WERI-Rb-1 (cell line): ENCODE results near the gene RALBP1.

ENCODE experiments used
- DNase-seq: peaks from one replicate; pipeline ENCODE4 v3.0.0-alpha.2; 2020
- H3K27ac ChIP-seq: fragments of 250-450 bp; sonication (Bioruptor Pico); 2 replicates; pipeline ENCODE4 v1.5.1; 2020; ENCODE audit warnings: mild to moderate bottlenecking, moderate library complexity
- H3K27me3 ChIP-seq: fragments of 250-450 bp; sonication (Bioruptor Pico); 2 replicates; pipeline ENCODE4 v1.5.1; 2021; ENCODE audit warnings: mild to moderate bottlenecking, low read depth, moderate library complexity; ENCODE audit not compliant: insufficient read depth, severe bottlenecking
- H3K36me3 ChIP-seq: fragments of 250-450 bp; sonication (Bioruptor Pico); 2 replicates; pipeline ENCODE4 v1.5.1; 2020; ENCODE audit warnings: mild to moderate bottlenecking, moderate library complexity
- H3K4me3 ChIP-seq: 2 replicates; pipeline ENCODE4 v1.5.1; 2011; ENCODE audit warnings: low read depth, mild to moderate bottlenecking, control low read depth, low read length
- H3K9me3 ChIP-seq: fragments of 250-450 bp; sonication (Bioruptor Pico); 2 replicates; pipeline ENCODE4 v1.5.1; 2021; ENCODE audit warnings: mild to moderate bottlenecking, moderate library complexity; ENCODE audit not compliant: severe bottlenecking
- TF ChIP-seq, protein P1 (sequence below): IDR thresholded peaks from 2 replicates; pipeline ENCODE4 v1.5.1; 2011; ENCODE audit warnings: low read depth, mild to moderate bottlenecking, control low read depth, inconsistent platforms, low read length

Gene RALBP1

DNA sequence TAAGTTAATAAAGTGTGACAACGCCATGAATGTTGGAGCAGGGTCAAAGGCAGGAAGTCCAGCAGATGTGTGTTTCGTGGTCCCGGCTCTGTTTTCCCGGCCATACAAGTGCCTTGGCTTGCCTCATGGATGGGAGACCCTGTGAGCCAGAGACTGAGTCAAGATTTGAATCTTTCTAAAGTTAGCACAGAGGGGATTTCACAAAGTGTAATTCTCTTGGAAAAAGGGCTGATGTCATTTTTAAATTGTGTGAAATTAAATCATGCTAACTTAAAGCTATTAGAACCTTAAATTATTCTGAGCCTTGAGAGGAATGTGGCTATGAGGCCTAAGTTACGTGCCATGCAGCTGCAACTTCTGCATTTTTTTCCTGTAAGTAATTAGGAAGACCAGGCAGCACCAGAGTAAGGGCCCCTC lies 38.3 kb upstream of the RALBP1 start:
- Histone ChIP-seq H3K9me3 (peaks cover 3% of the 10 kb centered on the region), H3K27ac (no peak overlapping the region), H3K36me3 (no peaks in the 10 kb centered on the region), H3K27me3 (no peaks in the 10 kb centered on the region), H3K4me3 (no peak overlapping the region)
- TF ChIP-seq, protein P1, sequence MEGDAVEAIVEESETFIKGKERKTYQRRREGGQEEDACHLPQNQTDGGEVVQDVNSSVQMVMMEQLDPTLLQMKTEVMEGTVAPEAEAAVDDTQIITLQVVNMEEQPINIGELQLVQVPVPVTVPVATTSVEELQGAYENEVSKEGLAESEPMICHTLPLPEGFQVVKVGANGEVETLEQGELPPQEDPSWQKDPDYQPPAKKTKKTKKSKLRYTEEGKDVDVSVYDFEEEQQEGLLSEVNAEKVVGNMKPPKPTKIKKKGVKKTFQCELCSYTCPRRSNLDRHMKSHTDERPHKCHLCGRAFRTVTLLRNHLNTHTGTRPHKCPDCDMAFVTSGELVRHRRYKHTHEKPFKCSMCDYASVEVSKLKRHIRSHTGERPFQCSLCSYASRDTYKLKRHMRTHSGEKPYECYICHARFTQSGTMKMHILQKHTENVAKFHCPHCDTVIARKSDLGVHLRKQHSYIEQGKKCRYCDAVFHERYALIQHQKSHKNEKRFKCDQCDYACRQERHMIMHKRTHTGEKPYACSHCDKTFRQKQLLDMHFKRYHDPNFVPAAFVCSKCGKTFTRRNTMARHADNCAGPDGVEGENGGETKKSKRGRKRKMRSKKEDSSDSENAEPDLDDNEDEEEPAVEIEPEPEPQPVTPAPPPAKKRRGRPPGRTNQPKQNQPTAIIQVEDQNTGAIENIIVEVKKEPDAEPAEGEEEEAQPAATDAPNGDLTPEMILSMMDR, result no peak
- no peak for DNase-seq

DNA sequence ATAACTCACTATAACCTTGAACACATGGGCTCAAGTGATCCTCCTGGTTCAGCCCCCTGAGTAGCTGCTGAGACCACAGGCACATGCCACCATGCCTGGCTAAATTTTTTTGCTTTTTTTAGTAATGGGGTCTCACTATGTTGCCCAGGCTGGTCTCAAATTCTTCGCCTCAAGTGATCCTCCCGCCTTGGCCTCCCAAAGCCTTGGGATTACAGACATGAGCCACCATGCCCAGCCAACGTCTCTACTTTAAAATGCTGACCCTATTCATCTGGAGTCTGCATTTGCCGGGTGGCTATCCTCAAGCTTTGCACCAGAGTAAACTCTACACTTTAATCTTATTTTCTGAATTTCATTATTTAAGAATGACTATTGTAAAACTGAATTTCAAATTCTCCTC lies 37.6 kb upstream of the RALBP1 start:
- H3K27me3 ChIP-seq, result no peaks in the 10 kb centered on the region
- DNase-seq, result no peak
- H3K36me3 ChIP-seq, result no peaks in the 10 kb centered on the region
- H3K9me3 ChIP-seq, result peaks cover 3% of the 10 kb centered on the region
- TF ChIP-seq, protein P1, result no peak
- H3K4me3 ChIP-seq, result no peak overlapping the region
- H3K27ac ChIP-seq, result no peak overlapping the region

DNA sequence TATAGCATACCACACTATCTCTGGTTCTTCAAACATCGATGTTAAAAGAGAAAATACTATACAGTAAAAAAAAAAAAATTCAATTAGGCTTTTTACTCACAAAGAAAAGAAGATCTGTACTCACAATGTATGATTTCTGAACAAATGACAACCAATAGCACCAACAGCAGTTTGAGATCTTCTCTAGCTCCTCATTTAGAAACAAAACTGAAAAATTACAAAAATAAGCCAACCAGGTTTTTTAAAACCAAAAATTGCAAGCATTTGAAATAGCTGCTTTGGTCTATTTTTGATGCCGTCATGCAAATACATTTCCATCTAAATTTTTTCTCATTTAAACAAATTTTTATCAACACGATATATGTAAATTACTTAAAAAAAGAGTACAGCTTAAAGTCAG lies 34.3 kb upstream of the RALBP1 start:
- Histone ChIP-seq H3K27ac (no peak overlapping the region), H3K9me3 (no peaks in the 10 kb centered on the region), H3K4me3 (no peak overlapping the region), H3K36me3 (no peaks in the 10 kb centered on the region), H3K27me3 (no peaks in the 10 kb centered on the region)
- DNase-seq, result no peak
- TF ChIP-seq, protein P1, result no peak

DNA sequence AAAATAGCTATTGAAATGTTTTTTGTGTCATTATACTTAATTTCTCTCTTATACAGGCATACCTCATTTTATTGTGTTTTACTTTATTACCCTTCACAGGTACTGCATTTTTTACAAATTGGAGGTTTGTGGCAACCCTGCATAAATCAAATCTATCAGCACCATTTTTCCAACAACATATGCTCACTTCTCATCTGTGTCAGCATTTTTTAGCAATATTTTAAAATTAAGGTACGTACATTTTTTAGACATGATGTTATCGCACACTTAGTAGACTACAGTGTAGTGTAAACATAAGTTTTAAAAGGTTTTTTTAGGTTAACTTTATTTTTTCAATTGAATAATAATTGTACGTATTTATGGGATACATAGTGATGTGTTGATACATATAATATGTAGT lies 30.8 kb upstream of the RALBP1 start:
- Histone ChIP-seq H3K36me3 (no peaks in the 10 kb centered on the region), H3K4me3 (no peak overlapping the region), H3K27me3 (no peaks in the 10 kb centered on the region), H3K27ac (no peak overlapping the region), H3K9me3 (peaks cover 9% of the 10 kb centered on the region)
- no peak for DNase-seq
- TF ChIP-seq, protein P1, result no peak

DNA sequence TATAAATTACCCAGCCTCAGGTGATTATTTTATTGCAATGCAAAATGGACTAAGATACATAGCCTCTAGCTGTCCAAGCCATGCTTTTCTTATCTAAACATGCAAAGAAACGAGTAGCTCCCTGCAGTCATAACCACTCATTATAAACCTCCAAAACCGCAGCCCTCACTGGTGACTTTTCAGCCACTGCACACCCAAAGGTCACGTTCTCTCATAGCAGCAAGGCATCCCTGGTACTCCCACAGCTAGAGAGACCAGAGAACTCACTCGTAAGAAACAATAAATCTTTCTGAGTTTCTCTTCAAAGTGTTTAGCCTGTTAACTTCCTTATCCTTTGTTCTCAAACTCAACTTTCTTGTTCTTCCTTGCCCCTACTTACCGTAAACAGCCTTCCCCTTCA lies 28.5 kb upstream of the RALBP1 start:
- H3K4me3 ChIP-seq, result no peak overlapping the region
- no peak for DNase-seq
- peaks cover 9% of the 10 kb centered on the region for H3K9me3 ChIP-seq
- no peaks in the 10 kb centered on the region for H3K36me3 ChIP-seq
- no peaks in the 10 kb centered on the region for H3K27me3 ChIP-seq
- TF ChIP-seq, protein P1, result no peak
- H3K27ac ChIP-seq, result no peak overlapping the region

DNA sequence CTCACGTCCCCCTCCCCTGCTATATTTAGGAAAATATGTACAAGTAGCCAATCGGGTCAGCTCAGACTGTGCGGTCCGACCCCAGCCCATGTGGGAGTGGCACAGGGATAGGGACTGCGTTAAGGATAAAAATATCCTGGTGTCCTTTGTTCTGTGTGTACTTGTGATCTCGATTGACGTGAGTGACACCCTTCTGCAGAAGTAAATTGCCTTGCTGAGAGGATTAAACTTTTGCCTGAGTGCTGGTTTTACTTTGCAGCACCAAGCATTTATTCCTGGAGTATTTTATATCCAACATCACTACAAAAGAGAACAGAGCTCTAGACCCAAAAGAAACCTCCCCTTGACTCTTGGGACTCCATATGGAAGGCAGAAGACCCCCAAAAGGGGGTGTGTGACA lies 28.0 kb upstream of the RALBP1 start:
- DNase-seq, result no peak
- Histone ChIP-seq H3K36me3 (no peaks in the 10 kb centered on the region), H3K27me3 (no peaks in the 10 kb centered on the region), H3K27ac (no peak overlapping the region), H3K4me3 (no peak overlapping the region), H3K9me3 (peaks cover 9% of the 10 kb centered on the region)
- TF ChIP-seq, protein P1, result no peak
